HK-2 (cell line): Measurements from ENCODE around the gene ANKH.

Experiments
- DNase-seq: peaks from one replicate; pipeline ENCODE4 v3.0.0-alpha.2; 2018; ENCODE audit not compliant: unreplicated experiment

Gene ANKH

GRCh38 chr5:14684757-14685156 lies 186.8 kb downstream of the ANKH start:
- DNase-seq = no peak

GRCh38 chr5:14683906-14684455 lies 187.6 kb downstream of the ANKH start:
- DNase-seq = no peak

- no peak for DNase-seq
Observed at GRCh38 chr5:14681236-14681752, 190.3 kb downstream of the ANKH start.

GRCh38 chr5:14679595-14679994 lies 192.0 kb downstream of the ANKH start:
- no peak for DNase-seq

- DNase-seq = no peak
Observed at GRCh38 chr5:14678773-14679334, 192.7 kb downstream of the ANKH start.

GRCh38 chr5:14676320-14676719 lies 195.3 kb downstream of the ANKH start:
- peak; percentile 36 for DNase-seq

GRCh38 chr5:14675865-14676300 lies 195.7 kb downstream of the ANKH start:
- DNase-seq = no peak

GRCh38 chr5:14674983-14675854 lies 196.4 kb downstream of the ANKH start:
- no peak for DNase-seq

GRCh38 chr5:14673443-14673842 lies 198.1 kb downstream of the ANKH start:
- no peak for DNase-seq

GRCh38 chr5:14672484-14673394 lies 198.8 kb downstream of the ANKH start:
- no peak for DNase-seq

- no peak for DNase-seq
Observed at GRCh38 chr5:14672082-14672481, 199.5 kb downstream of the ANKH start.

GRCh38 chr5:14671414-14671813 lies 200.2 kb downstream of the ANKH start:
- DNase-seq = no peak

GRCh38 chr5:14669975-14670374 lies 201.6 kb downstream of the ANKH start:
- DNase-seq = no peak

- DNase-seq = no peak
Observed at GRCh38 chr5:14669415-14669814, 202.2 kb downstream of the ANKH start.

GRCh38 chr5:14668181-14668591 lies 203.4 kb downstream of the ANKH start:
- no peak for DNase-seq

- DNase-seq = no peak
Observed at GRCh38 chr5:14667770-14668169, 203.8 kb downstream of the ANKH start.

GRCh38 chr5:14667290-14667689 lies 204.3 kb downstream of the ANKH start:
- DNase-seq = no peak

GRCh38 chr5:14666357-14666756 lies 205.2 kb downstream of the ANKH start:
- DNase-seq = no peak

- DNase-seq = peak; percentile 38
Observed at GRCh38 chr5:14665949-14666348, 205.6 kb downstream of the ANKH start.

- DNase-seq = peak; percentile 46
Observed at GRCh38 chr5:14665101-14665822, 206.3 kb downstream of the ANKH start.
